Thyroid gland (tissue), 4 donors: Measurements from ENCODE around the gene REEP1. TPM values are rescaled to one million over a fixed set of nuclear protein-coding genes. Genes with fewer than 3 reads are reported as not detected.

Source experiments
- DNase-seq, 2 donors: peaks; one replicate each; pipeline ENCODE4 v3.0.0-alpha.2; 2019
- H3K27ac ChIP-seq, 3 donors: fragments of 200-600 bp; sonication (generic); 1 replicate in 2 of 3; 2 replicates in 1 of 3; pipeline ENCODE4 v1.5.1; 2016 to 2019; ENCODE audit warnings: mild to moderate bottlenecking in 1 of 3, moderate library complexity in 1 of 3
- H3K27me3 ChIP-seq: fragments of 200-600 bp; sonication (generic); one replicate; pipeline ENCODE4 v1.5.1; 2019
- H3K36me3 ChIP-seq, 2 donors: fragments of 200-600 bp; sonication (generic); one replicate each; pipeline ENCODE4 v1.5.1; 2016 to 2019
- H3K4me1 ChIP-seq, 2 donors: fragments of 200-600 bp; sonication (generic); one replicate each; pipeline ENCODE4 v1.5.1; 2017 to 2019
- H3K4me3 ChIP-seq, 3 donors: fragments of 200-600 bp; sonication (generic); replicated peaks in 1 of 3; 1 replicate in 2 of 3; 2 replicates in 1 of 3; pipeline ENCODE4 v1.5.1; 2016; ENCODE audit warnings: mild to moderate bottlenecking in 1 of 3
- H3K9me3 ChIP-seq: fragments of 200-600 bp; sonication (generic); one replicate; pipeline ENCODE4 v1.5.1; 2017
- CTCF ChIP-seq, 6 experiments: fragments of 200-600 bp in 3 of 6; fragments of 450-650 bp in 3 of 6; sonication (generic) in 3 of 6; IDR thresholded peaks; one replicate each; pipeline ENCODE4 v1.5.1; 2016 to 2019; ENCODE audit warnings: antibody characterized with exemption in 6 of 6, mild to moderate bottlenecking in 2 of 6, inconsistent platforms in 1 of 6, moderate library complexity in 1 of 6
- POLR2A ChIP-seq, 2 donors: fragments of 450-650 bp; IDR thresholded peaks; one replicate each; pipeline ENCODE4 v1.6.1; 2017; ENCODE audit warnings: antibody characterized with exemption in 2 of 2, mild to moderate bottlenecking in 2 of 2, moderate library complexity in 1 of 2
- WGBS, 2 donors: methylation state at CpG; one replicate each; pipeline ENCODE4 v1.1.5; 2017; 5-methylcytosine and 5-hydroxymethylcytosine counted together
- intact Hi-C: fragments of 100-400 bp; cut with DNase I; formaldehyde crosslinking; loops from one replicate; pipeline ENCODE4 v1.15.1; 2023
- total RNA-seq, 4 donors: library from RNA; depleted of rRNA; stranded (reverse); fragments of >200 nt; gene quantifications; one replicate each; pipeline ENCODE4 v1.2.3, GENCODE V29; 2016

The REEP1 gene
- total RNA-seq, 4 donors from 2014 or later, result 2.5 to 7.1 (median 5.5) TPM

GRCh38 chr2:86237172-86237571, 100.3 kb downstream of the REEP1 start:
- Histone ChIP-seq H3K4me1 (no peaks in the 10 kb centered on the region), H3K27me3 (no peaks in the 10 kb centered on the region), H3K9me3 (no peaks in the 10 kb centered on the region), H3K27ac (no peak overlapping the region), H3K4me3 (no peak overlapping the region), H3K36me3 (no peaks in the 10 kb centered on the region)
- TF ChIP-seq CTCF (IDR thresholded peaks at IDR 0.05), result no peak
- no peak for TF ChIP-seq POLR2A (IDR thresholded peaks at IDR 0.05)
- intact Hi-C loops, result no loop called here
- 73 to 85% methylated on average over 5 of the region's 5 CpGs for WGBS, 2 donors
- DNase-seq, result no peak

- DNase-seq, result no peak
- 75 to 81% methylated on average over 12 of the region's 12 CpGs for WGBS, 2 donors
- Histone ChIP-seq H3K27ac (no peak overlapping the region), H3K36me3 (no peaks in the 10 kb centered on the region), H3K4me3 (no peak overlapping the region), H3K9me3 (no peaks in the 10 kb centered on the region), H3K4me1 (no peaks in the 10 kb centered on the region), H3K27me3 (no peaks in the 10 kb centered on the region)
- TF ChIP-seq CTCF (IDR thresholded peaks at IDR 0.05) (no peak), POLR2A (IDR thresholded peaks at IDR 0.05) (no peak)
- intact Hi-C loops, result no loop called here
Measured at GRCh38 chr2:86235196-86235980, 102.0 kb downstream of the REEP1 start.

GRCh38 chr2:86234563-86235131, 102.8 kb downstream of the REEP1 start:
- Histone ChIP-seq H3K27ac (no peak overlapping the region), H3K4me3 (no peak overlapping the region), H3K36me3 (no peaks in the 10 kb centered on the region), H3K27me3 (no peaks in the 10 kb centered on the region), H3K9me3 (no peaks in the 10 kb centered on the region), H3K4me1 (no peaks in the 10 kb centered on the region)
- no peak for DNase-seq
- intact Hi-C loops, result no loop called here
- WGBS, 2 donors, result 52 to 65% methylated on average over 3 of the region's 3 CpGs
- no peak for TF ChIP-seq CTCF (IDR thresholded peaks at IDR 0.05)
- TF ChIP-seq POLR2A (IDR thresholded peaks at IDR 0.05), result no peak

GRCh38 chr2:86233436-86233835, 104.0 kb downstream of the REEP1 start:
- 64 to 68% methylated on average over 4 of the region's 4 CpGs for WGBS, 2 donors
- no peak for DNase-seq

GRCh38 chr2:86232910-86233309, 104.5 kb downstream of the REEP1 start:
- H3K36me3 ChIP-seq, result no peaks in the 10 kb centered on the region

More at GRCh38 chr2:86233436-86233835, 104.0 kb downstream of the REEP1 start:
- TF ChIP-seq POLR2A (IDR thresholded peaks at IDR 0.05), result no peak
- no peaks in the 10 kb centered on the region for H3K4me1 ChIP-seq
- intact Hi-C loops, result no loop called here
- H3K36me3 ChIP-seq, result no peaks in the 10 kb centered on the region
- no peak overlapping the region for H3K4me3 ChIP-seq
- no peak overlapping the region for H3K27ac ChIP-seq
- H3K9me3 ChIP-seq, result no peaks in the 10 kb centered on the region
- H3K27me3 ChIP-seq, result no peaks in the 10 kb centered on the region

More at GRCh38 chr2:86232910-86233309, 104.5 kb downstream of the REEP1 start:
- intact Hi-C loops, result no loop called here
- no peak overlapping the region for H3K27ac ChIP-seq
- H3K9me3 ChIP-seq, result no peaks in the 10 kb centered on the region
- no peak for DNase-seq
- TF ChIP-seq POLR2A (IDR thresholded peaks at IDR 0.05) (no peak), CTCF (IDR thresholded peaks at IDR 0.05) (no peak)
- H3K27me3 ChIP-seq, result no peaks in the 10 kb centered on the region
- WGBS, 2 donors, result 84 to 95% methylated on average over 5 to 6 of the region's 6 CpGs
- H3K4me1 ChIP-seq, result no peaks in the 10 kb centered on the region
- H3K4me3 ChIP-seq, result no peak overlapping the region
